A673 (cell line): ENCODE results near the gene ATF2. TPM values are rescaled to one million over a fixed set of nuclear protein-coding genes. Genes with fewer than 3 reads are reported as not detected.

Experiments used
- BruUV-seq: library from RNA; stranded (reverse); fragments of 400-500 nt; replicated peaks from 2 replicates; lab custom pipeline; 2021; lab: Mats Ljungman, UMichigan
- CTCF ChIA-PET: fragments of 300-600 bp; sonication (Branson Sonifier 250); formaldehyde crosslinking; loops from one replicate; lab custom pipeline; 2022; ENCODE audit warnings: antibody characterized with exemption; lab: Charles Lee
- POLR2A ChIA-PET: fragments of 300-600 bp; sonication (Branson Sonifier 250); formaldehyde crosslinking; loops from one replicate; lab custom pipeline; 2022; ENCODE audit warnings: antibody characterized with exemption; ENCODE audit not compliant: low non-redundant PET; lab: Charles Lee
- DNase-seq: peaks from one replicate; pipeline ENCODE4 v3.0.0-alpha.2; 2015; ENCODE audit warnings: low spot score
- H3K27ac ChIP-seq: fragments of 200-600 bp; sonication (generic); 2 replicates; pipeline ENCODE4 v1.5.1; 2016; ENCODE audit warnings: mixed run types, low read depth, mild to moderate bottlenecking, mixed read lengths, antibody characterized with exemption, low read length; ENCODE audit not compliant: poor library complexity, severe bottlenecking
- H3K27me3 ChIP-seq: fragments of 200-600 bp; sonication (generic); replicated peaks from 2 replicates; pipeline ENCODE4 v1.6.1; 2017; ENCODE audit warnings: mixed run types, low read depth, mild to moderate bottlenecking, mixed read lengths, antibody characterized with exemption, low read length; ENCODE audit not compliant: insufficient read depth, poor library complexity
- H3K36me3 ChIP-seq: fragments of 200-600 bp; sonication (generic); 2 replicates; pipeline ENCODE4 v1.6.1; 2016; ENCODE audit warnings: mixed run types, mild to moderate bottlenecking, mixed read lengths, antibody characterized with exemption, low read length; ENCODE audit not compliant: insufficient read depth, poor library complexity, severe bottlenecking
- H3K4me1 ChIP-seq: fragments of 200-600 bp; sonication (generic); 2 replicates; pipeline ENCODE4 v1.6.1; 2017; ENCODE audit warnings: mixed run types, mild to moderate bottlenecking, mixed read lengths, antibody characterized with exemption, low read length; ENCODE audit not compliant: insufficient read depth, poor library complexity, severe bottlenecking
- H3K4me3 ChIP-seq: fragments of 200-600 bp; sonication (generic); 2 replicates; pipeline ENCODE4 v1.5.1; 2016; ENCODE audit warnings: low read depth, mixed run types, mild to moderate bottlenecking, mixed read lengths, low read length; ENCODE audit not compliant: poor library complexity, severe bottlenecking
- H3K9me3 ChIP-seq: fragments of 200-600 bp; sonication (generic); 2 replicates; pipeline ENCODE4 v1.6.1; 2016; ENCODE audit warnings: mixed run types, low read depth, mild to moderate bottlenecking, mixed read lengths, antibody characterized with exemption, low read length; ENCODE audit not compliant: poor library complexity, severe bottlenecking
- EZH2 ChIP-seq: fragments of 200-600 bp; sonication (generic); IDR thresholded peaks from 2 replicates; pipeline ENCODE4 v1.6.1; 2017; ENCODE audit warnings: borderline replicate concordance, low read depth, mild to moderate bottlenecking, mixed read lengths, antibody characterized with exemption, low read length; ENCODE audit not compliant: poor library complexity, severe bottlenecking
- intact Hi-C: fragments of 100-400 bp; cut with micrococcal nuclease; formaldehyde crosslinking; loops from one replicate; pipeline ENCODE4 v1.10.0; 2022; ENCODE audit not compliant: unreplicated experiment
- total RNA-seq: library from RNA; stranded (reverse); gene quantifications from 2 replicates; pipeline ENCODE4 v1.2.3, GENCODE V29; 2021
- TF ChIP-seq, protein P1 (sequence below): fragments of 300-800, 200-600 bp; sonication (generic); conservative IDR thresholded peaks from 2 replicates; pipeline ENCODE4 v1.5.1; 2017; ENCODE audit warnings: low read depth, mild to moderate bottlenecking, antibody characterized with exemption, low read length, moderate library complexity, mixed read lengths

Gene ATF2
- total RNA-seq, 1 experiment from 2014 or later = 50.3 TPM

GRCh38 chr2:175152242-175152641, 15.8 kb downstream of the ATF2 start:
- Histone ChIP-seq H3K36me3 (no peaks in the 10 kb centered on the region), H3K4me1 (peaks cover 3% of the 10 kb centered on the region), H3K4me3 (no peak overlapping the region), H3K27ac (no peak overlapping the region), H3K9me3 (no peaks in the 10 kb centered on the region), H3K27me3 (no peaks in the 10 kb centered on the region)
- POLR2A ChIA-PET = no interaction called here
- CTCF ChIA-PET = no interaction called here
- intact Hi-C loops = no loop called here
- DNase-seq = no peak
- BruUV-seq = no TSS peak
- TF ChIP-seq, protein P1, sequence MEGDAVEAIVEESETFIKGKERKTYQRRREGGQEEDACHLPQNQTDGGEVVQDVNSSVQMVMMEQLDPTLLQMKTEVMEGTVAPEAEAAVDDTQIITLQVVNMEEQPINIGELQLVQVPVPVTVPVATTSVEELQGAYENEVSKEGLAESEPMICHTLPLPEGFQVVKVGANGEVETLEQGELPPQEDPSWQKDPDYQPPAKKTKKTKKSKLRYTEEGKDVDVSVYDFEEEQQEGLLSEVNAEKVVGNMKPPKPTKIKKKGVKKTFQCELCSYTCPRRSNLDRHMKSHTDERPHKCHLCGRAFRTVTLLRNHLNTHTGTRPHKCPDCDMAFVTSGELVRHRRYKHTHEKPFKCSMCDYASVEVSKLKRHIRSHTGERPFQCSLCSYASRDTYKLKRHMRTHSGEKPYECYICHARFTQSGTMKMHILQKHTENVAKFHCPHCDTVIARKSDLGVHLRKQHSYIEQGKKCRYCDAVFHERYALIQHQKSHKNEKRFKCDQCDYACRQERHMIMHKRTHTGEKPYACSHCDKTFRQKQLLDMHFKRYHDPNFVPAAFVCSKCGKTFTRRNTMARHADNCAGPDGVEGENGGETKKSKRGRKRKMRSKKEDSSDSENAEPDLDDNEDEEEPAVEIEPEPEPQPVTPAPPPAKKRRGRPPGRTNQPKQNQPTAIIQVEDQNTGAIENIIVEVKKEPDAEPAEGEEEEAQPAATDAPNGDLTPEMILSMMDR = no peak

GRCh38 chr2:175151791-175152190, 16.2 kb downstream of the ATF2 start:
- no peaks in the 10 kb centered on the region for H3K36me3 ChIP-seq
- intact Hi-C loops = no loop called here
- TF ChIP-seq, protein P1 = no peak
- no peak for TF ChIP-seq EZH2
- H3K4me1 ChIP-seq = peaks cover 3% of the 10 kb centered on the region
- H3K27ac ChIP-seq = no peak overlapping the region
- CTCF ChIA-PET = no interaction called here
- POLR2A ChIA-PET = no interaction called here
- no TSS peak for BruUV-seq
- no peak overlapping the region for H3K4me3 ChIP-seq
- H3K9me3 ChIP-seq = no peaks in the 10 kb centered on the region
- no peaks in the 10 kb centered on the region for H3K27me3 ChIP-seq
- no peak for DNase-seq

DNA sequence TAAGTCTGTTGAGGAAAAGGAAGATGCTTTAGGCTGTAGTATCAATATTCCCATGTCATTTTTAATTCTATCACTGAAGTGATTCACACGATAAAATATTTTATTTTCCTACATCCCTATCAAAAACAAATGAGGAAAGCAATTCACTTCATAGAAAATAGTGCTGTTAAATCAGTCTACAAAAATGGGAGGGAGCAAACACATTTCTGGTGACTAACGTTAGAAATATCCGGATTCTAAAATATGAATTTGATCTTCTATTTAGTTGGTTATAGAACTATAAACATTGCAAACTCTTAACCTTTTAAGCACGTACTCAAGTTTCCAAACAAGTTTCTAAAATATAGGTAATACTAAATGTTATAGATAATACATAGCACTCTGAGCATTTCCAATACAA, 20.8 kb downstream of the ATF2 start:
- ChIA-PET POLR2A (no interaction called here), CTCF (no interaction called here)
- no TSS peak for BruUV-seq
- H3K9me3 ChIP-seq = no peaks in the 10 kb centered on the region
- DNase-seq = no peak
- no peaks in the 10 kb centered on the region for H3K27me3 ChIP-seq
- H3K4me1 ChIP-seq = no peaks in the 10 kb centered on the region
- intact Hi-C loops = no loop called here
- no peaks in the 10 kb centered on the region for H3K36me3 ChIP-seq
- no peak for TF ChIP-seq EZH2
- TF ChIP-seq, protein P1 = no peak
- H3K4me3 ChIP-seq = no peak overlapping the region
- H3K27ac ChIP-seq = no peak overlapping the region
